Rectal smooth muscle tissue (tissue), 1 donor: ENCODE measurements around the gene OGFOD1.

ENCODE experiments used
- H3K27ac ChIP-seq: one replicate; pipeline ENCODE4 v1.7.0; 2013; ENCODE audit warnings: low read depth, low read length, inconsistent platforms
- H3K27me3 ChIP-seq: one replicate; pipeline ENCODE4 v1.7.0; 2013; ENCODE audit warnings: low read length; ENCODE audit not compliant: control insufficient read depth, insufficient read depth
- H3K36me3 ChIP-seq: one replicate; pipeline ENCODE4 v1.7.0; 2013; ENCODE audit warnings: low read length; ENCODE audit not compliant: control insufficient read depth, insufficient read depth
- H3K4me1 ChIP-seq: one replicate; pipeline ENCODE4 v1.7.0; 2013; ENCODE audit warnings: low read length; ENCODE audit not compliant: control insufficient read depth, insufficient read depth
- H3K4me3 ChIP-seq: one replicate; pipeline ENCODE4 v1.7.0; 2013; ENCODE audit warnings: low read length
- H3K9ac ChIP-seq: one replicate; pipeline ENCODE4 v1.7.0; 2013; ENCODE audit warnings: low read length

The OGFOD1 gene

DNA sequence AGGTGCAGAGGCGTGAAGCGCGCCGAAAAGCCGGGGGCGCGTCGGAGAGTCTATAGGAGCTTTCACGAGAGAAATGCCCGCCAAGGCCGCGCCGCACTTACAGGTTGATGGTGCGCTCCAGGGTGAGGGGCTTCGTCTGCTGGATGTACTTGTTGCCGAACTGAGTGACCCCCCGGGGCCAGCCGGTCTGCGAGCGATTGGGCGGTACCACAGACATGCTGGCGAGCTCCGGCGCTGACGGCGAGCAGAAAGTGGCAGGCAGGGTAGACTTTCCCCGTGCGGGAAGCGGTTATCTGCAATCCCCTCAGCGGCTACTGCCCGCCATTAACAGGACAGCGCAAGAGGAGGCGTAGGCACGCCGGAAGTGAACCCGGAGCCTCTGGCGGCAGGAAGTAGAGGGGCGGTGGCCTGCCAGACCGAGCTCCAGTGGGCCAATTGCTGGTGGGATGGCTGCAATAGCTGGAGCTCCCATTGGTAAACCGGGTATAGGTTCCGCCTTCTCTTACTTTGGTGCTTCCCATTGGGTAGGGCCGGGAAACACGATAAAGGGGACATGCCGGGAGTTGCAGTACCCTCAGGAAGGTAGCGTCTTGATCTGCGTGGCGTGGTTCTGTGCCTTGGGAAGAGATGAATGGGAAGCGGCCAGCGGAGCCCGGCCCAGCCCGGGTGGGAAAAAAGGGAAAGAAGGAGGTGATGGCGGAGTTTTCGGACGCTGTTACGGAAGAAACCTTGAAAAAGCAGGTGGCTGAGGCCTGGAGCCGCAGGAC is at the start of gene OGFOD1, which contains the start of gene NUDT21:
OGFOD1 (plus strand) TSS at position 569 of the 767 bp plus-strand sequence; CDS start at position 628, 59 bp downstream.
NUDT21 (minus strand) TSS at position 347 of the 767 bp plus-strand sequence; CDS start at position 217, 130 bp downstream.
- Histone ChIP-seq H3K27ac (peak within 1 kb of the TSS; percentile 76), H3K9ac (peak within 1 kb of the TSS; percentile 74)

DNA sequence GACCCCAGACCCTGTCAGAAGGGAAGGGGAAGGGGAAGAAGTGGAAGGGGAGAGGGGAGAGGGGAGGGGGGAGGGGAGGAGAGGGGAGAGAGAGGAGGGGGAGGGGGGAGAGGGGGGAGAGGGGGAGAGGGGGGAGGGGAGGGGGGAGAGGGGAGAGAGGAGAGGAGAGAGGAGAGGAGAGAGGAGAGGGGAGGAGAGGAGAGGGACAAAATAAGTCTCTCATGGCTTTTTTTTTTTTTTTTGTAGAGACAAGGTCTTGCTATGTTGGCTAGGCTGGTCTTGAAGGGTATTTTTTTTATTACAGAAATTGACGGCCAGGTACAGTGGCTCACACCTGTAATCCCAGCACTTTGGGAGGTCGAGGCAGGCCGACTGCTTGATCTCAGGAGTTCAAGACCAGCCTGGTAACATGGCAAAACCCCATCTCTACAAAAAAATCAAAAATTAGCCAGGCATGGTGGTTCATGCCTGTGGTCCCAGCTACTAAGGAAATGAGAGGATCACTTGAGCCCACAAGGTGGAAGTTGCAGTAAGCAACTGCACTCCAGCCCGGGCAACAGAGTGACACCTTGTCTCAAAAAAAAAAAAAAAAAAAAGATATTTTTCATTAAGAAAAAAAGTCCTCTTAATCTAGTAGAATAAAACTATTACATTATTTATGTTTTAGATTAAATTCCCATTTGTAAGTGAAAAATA is 45.2 kb upstream of the OGFOD1 start:
- Histone ChIP-seq H3K36me3 (peaks cover 23% of the 10 kb centered on the region), H3K4me3 (no peak overlapping the region), H3K27ac (no peak overlapping the region), H3K27me3 (no peaks in the 10 kb centered on the region), H3K9ac (no peak overlapping the region), H3K4me1 (no peaks in the 10 kb centered on the region)

More for the DNA sequence above, at the start of gene OGFOD1, which contains the start of gene NUDT21:
- peaks cover 16% of the 10 kb centered on the region for H3K4me1 ChIP-seq
- peaks cover 5% of the 10 kb centered on the region for H3K36me3 ChIP-seq
- H3K27me3 ChIP-seq, result no peaks in the 10 kb centered on the region
- peak within 1 kb of the TSS; percentile 94 for H3K4me3 ChIP-seq

DNA sequence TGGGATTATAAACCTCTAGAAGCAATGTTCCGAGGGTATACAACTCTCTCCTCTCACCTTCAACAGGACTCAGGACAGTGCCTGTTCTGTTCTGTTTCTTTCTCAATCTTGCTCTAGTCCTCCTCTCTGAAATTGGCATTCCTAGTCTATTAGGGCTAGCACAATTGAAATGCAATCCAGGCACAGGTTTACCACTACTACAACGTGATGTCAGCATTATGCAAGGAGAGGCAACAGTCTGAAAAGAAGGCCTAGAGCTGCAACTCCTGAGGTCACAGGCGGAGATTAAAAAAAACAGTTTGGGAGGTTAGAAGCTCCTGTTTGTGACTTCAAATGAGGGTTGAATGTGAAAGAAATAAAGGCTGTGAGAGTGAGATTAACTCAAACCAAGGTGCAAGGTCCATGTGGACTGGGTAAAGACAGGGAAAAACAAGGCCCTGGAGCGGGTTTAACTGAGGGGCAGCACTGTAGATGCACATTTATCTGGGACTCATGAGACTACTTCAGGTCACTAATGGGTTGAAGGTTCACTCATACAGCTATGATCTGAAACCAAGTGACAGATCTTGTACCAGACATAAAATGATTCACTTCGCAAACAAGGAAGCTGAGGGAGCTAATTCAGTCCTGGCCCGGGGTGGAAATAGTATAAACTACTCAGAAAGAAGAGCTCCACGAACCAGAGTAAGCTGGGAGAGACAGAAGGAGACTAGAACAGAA is 42.8 kb upstream of the OGFOD1 start:
- no peak overlapping the region for H3K4me3 ChIP-seq
- no peak overlapping the region for H3K9ac ChIP-seq
- no peaks in the 10 kb centered on the region for H3K27me3 ChIP-seq
- H3K4me1 ChIP-seq, result no peaks in the 10 kb centered on the region
- H3K36me3 ChIP-seq, result peaks cover 11% of the 10 kb centered on the region
- no peak overlapping the region for H3K27ac ChIP-seq

DNA sequence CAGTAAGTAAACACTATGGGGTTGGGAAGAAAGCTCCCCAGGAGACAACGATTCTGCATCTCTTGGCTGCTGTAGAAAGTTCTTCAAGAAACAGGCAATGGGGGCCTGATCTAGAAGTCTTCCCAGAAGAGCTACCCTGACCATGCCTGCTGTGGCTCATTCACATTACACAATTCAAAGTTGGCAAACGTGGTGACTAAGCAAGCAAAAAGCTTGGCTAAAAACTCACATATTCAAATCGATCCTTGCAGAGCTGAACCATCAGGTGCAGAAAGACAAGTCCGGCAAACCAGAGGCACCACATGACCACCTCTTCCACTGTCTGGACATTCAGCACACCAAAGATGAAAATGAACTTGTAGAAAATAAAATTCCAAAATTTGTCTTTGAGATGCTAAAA is 42.2 kb upstream of the OGFOD1 start:
- Histone ChIP-seq H3K9ac (no peak overlapping the region), H3K4me3 (no peak overlapping the region), H3K4me1 (no peaks in the 10 kb centered on the region), H3K27me3 (no peaks in the 10 kb centered on the region), H3K27ac (no peak overlapping the region), H3K36me3 (peaks cover 11% of the 10 kb centered on the region)

DNA sequence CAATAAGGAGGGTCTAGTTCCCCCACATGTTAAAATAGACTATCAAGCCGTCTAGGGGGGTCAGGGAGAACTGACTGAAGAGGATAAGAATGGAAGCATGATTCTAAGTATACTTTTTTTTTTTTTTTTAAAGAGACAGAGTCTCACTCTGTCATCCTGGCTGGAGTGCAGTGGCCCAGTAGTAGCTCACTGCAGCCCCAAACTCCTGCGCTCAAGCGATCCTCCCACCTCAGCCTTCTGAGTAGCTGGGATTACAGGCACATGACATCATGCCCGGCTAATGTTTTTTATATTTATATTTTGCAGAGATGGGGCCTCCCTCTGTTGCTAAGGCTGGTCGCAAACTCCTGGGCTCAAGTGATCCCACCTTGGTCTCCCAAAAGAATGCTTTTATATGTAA is 40.2 kb upstream of the OGFOD1 start:
- no peaks in the 10 kb centered on the region for H3K4me1 ChIP-seq

DNA sequence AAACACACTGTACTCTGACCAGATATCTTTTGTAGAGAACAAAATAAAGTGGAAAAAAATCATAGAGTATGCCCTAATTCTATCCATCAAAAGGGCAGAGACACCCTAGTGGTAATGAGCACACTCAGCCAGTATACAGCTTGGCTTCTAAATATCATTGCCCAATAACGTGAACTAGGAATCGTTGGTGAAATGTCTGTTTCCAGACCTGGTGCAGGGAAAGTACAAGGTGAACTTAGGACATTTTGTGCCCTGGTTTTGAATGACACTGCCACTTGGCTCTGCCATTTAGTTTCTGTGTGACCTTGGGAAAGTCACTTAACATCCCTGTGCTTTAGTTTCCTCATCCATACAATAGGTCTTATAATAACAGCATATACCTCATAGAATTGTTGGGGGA is 39.7 kb upstream of the OGFOD1 start:
- Histone ChIP-seq H3K9ac (no peak overlapping the region), H3K27me3 (no peaks in the 10 kb centered on the region), H3K36me3 (peaks cover 4% of the 10 kb centered on the region), H3K4me1 (no peaks in the 10 kb centered on the region), H3K27ac (no peak overlapping the region), H3K4me3 (no peak overlapping the region)

More for the DNA sequence above, 40.2 kb upstream of the OGFOD1 start:
- Histone ChIP-seq H3K27ac (no peak overlapping the region), H3K36me3 (peaks cover 4% of the 10 kb centered on the region), H3K27me3 (no peaks in the 10 kb centered on the region), H3K4me3 (no peak overlapping the region), H3K9ac (no peak overlapping the region)

DNA sequence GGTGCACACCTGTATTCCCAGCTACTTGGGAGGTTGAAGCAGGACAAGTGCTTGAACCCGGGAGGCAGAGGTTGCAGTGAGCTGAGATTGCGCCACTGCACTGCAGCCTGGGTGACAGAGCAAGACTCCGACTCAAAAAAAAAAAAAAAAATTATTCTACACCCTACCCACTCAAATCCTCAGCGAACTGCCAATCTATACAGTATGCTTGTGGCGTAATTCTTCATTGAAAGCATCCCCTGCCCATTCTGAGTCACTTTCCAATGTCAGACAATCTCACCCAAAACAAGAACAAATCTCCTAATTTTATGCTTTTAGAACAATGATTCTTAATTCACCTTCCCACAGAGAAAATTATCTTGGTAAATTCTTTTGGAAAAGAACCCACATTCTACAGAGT is 38.0 kb upstream of the OGFOD1 start:
- H3K27ac ChIP-seq, result no peak overlapping the region
- no peaks in the 10 kb centered on the region for H3K36me3 ChIP-seq
- H3K4me3 ChIP-seq, result no peak overlapping the region
- no peaks in the 10 kb centered on the region for H3K4me1 ChIP-seq
- no peak overlapping the region for H3K9ac ChIP-seq
- no peaks in the 10 kb centered on the region for H3K27me3 ChIP-seq

DNA sequence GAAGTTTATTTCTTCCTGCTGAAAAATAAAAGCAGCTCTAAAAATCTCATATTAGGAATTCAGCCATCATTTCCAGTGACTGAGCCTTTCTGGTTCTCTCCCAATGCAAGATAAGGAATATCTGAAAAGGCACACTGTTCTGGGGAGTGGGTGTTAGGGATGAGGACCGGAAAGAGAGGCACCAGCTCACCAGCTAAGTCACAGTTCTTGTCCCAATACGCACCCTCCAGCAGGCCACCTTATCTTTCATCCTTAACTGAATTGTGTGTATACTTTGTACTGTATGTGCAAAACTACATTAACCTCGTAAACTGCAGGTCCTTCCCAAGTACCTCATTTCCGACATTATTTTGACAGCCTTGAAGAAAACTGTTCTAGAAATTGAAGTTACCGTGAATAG is 37.0 kb upstream of the OGFOD1 start:
- Histone ChIP-seq H3K27ac (no peak overlapping the region), H3K4me3 (no peak overlapping the region), H3K36me3 (no peaks in the 10 kb centered on the region)

DNA sequence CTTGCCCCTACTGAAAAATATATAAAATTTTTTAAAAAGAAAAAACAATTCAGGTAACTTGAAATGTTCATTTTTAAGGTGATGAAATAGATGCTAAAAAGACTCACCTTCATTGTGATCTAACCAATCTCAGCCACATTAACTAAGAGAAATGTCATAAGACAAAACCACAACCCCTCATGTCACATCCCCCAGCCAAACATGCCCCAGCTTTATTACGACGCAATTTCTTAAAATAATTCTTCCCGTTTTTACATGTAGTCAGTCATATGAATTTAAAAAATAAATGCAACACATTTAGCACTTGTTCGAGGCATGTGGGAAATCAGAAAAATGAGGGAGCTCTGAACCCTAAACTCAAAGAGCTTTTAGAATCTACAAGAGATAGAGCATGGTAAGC is 35.5 kb upstream of the OGFOD1 start:
- Histone ChIP-seq H3K36me3 (no peaks in the 10 kb centered on the region), H3K27ac (no peak overlapping the region), H3K9ac (no peak overlapping the region), H3K4me3 (no peak overlapping the region), H3K4me1 (no peaks in the 10 kb centered on the region), H3K27me3 (no peaks in the 10 kb centered on the region)

More for the DNA sequence above, 37.0 kb upstream of the OGFOD1 start:
- no peaks in the 10 kb centered on the region for H3K4me1 ChIP-seq
- no peaks in the 10 kb centered on the region for H3K27me3 ChIP-seq
- H3K9ac ChIP-seq, result no peak overlapping the region

DNA sequence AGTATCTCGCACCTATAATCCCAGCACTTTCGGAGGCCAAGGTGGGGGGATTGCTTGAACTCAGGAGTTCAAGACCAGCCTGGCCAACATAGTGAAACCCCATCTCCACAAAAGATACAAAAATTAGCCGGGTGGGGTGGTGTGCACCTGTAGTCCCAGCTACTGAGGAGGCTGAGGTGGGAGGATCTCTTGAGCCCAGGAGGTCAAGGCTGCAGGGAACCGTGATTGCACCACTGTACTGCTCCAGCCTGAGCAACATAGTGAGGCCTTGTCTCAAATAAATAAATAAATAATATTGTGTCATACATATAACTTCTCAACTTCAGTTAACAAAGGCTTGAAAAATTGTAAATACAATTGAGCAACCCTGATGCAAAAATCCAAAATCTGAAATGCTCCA is 34.2 kb upstream of the OGFOD1 start:
- H3K4me3 ChIP-seq, result no peak overlapping the region
- H3K4me1 ChIP-seq, result peaks cover 2% of the 10 kb centered on the region

DNA sequence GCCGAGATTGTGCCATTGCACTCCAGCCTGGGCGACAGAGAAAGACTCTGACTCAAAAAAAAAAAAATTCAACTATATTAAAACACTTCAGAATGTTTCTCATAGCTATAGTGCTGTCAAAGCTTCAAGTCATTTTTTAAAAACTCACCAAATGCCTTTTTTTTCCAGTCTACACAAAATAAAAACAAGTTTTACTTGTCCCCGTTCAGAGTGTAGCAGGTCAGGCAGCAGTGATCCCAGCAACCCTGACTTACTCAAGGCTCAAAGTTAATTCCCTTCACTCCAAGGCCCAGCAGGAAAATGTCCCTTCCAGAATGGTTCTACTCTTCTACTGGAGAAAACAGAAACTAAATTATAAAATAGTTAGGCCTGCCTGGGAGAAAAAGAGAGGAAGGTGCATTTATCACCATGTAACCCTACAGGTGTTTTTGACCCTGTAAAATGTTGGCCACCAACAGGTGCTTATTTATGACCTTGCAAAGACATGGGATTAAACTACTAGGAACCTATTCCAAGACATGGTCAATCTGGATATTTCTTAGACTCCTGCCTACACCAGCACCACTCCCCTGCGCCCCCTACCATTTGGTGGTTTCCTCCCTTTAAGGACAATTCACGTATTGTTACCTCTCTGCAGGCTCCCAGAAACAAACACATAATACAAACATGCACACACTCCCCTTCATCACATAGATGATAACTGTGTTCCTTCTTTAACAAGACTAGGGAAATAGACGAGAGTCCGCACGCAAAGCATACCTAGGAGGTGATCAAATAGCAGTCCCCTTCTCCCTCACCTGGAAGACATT is 31.4 kb upstream of the OGFOD1 start:
- H3K27ac ChIP-seq, result no peak overlapping the region
- H3K36me3 ChIP-seq, result no peaks in the 10 kb centered on the region
- no peak overlapping the region for H3K4me3 ChIP-seq
- no peak overlapping the region for H3K9ac ChIP-seq
- peaks cover 15% of the 10 kb centered on the region for H3K4me1 ChIP-seq
- no peaks in the 10 kb centered on the region for H3K27me3 ChIP-seq

More for the DNA sequence above, 34.2 kb upstream of the OGFOD1 start:
- Histone ChIP-seq H3K36me3 (no peaks in the 10 kb centered on the region), H3K27me3 (no peaks in the 10 kb centered on the region), H3K9ac (no peak overlapping the region), H3K27ac (no peak overlapping the region)

DNA sequence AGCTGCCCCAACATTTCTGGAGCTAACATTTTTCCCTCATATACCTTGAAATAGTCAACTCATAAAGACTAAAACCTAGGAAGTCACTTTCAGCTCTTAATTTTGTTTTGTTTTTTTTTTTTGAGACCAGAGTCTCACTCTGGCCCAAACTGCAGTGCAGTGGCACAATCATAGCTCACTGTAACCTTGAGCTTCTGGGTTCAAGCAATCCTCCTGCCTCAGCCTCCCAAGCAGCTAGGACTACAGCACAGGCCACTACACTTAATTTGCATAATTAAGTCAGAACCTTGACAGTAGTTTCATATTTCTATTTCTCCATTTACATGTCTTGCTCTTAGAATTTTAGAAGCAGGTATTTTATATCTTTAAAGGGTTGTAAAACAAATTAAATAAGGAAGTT is 30.7 kb upstream of the OGFOD1 start:
- H3K27me3 ChIP-seq, result no peaks in the 10 kb centered on the region
- H3K4me1 ChIP-seq, result peaks cover 15% of the 10 kb centered on the region
- no peaks in the 10 kb centered on the region for H3K36me3 ChIP-seq
- H3K27ac ChIP-seq, result no peak overlapping the region
- no peak overlapping the region for H3K9ac ChIP-seq
- no peak overlapping the region for H3K4me3 ChIP-seq
